Measurements from ENCODE around the gene FBXO34.
"Not testable (repeated sequence)": the region's sequence is repeated elsewhere in the genome, so short reads cannot be mapped to it uniquely, and the experiment has no call there.

The FBXO34 gene

GRCh38 chr14:55327179-55327578 is 56.0 kb downstream of the FBXO34 start:
- TF ChIP-seq JUND (IDR thresholded peaks at IDR 0.05; ENCODE audit: low read depth): no peak
- in situ Hi-C loops (cut with HindIII; ENCODE audit: low pct_unique_long_range_greater_than_20kb, low sequenced_read_pairs): no loop called here
- no peak for DNase-seq (ENCODE audit: low read depth in 1 of 2, low spot score in 1 of 2)

- DNase-seq (ENCODE audit: low read depth in 1 of 2, low spot score in 1 of 2): no peak
- in situ Hi-C loops (cut with HindIII; ENCODE audit: low pct_unique_long_range_greater_than_20kb, low sequenced_read_pairs): no loop called here
- TF ChIP-seq JUND (IDR thresholded peaks at IDR 0.05; ENCODE audit: low read depth): no peak
These were observed 57.1 kb downstream of the FBXO34 start for GRCh38 chr14:55328317-55328716.

- no peak for DNase-seq (ENCODE audit: low read depth in 1 of 2, low spot score in 1 of 2)
- TF ChIP-seq JUND (IDR thresholded peaks at IDR 0.05; ENCODE audit: low read depth): no peak
These were observed 58.9 kb downstream of the FBXO34 start for GRCh38 chr14:55329999-55330710.

GRCh38 chr14:55332654-55333570 is 61.7 kb downstream of the FBXO34 start:
- DNase-seq (ENCODE audit: low read depth in 1 of 2, low spot score in 1 of 2): no peak
- in situ Hi-C loops (cut with HindIII; ENCODE audit: low pct_unique_long_range_greater_than_20kb, low sequenced_read_pairs): no loop called here
- TF ChIP-seq JUND (IDR thresholded peaks at IDR 0.05; ENCODE audit: low read depth): no peak

More at GRCh38 chr14:55329999-55330710, 58.9 kb downstream of the FBXO34 start:
- in situ Hi-C loops (cut with HindIII; ENCODE audit: low pct_unique_long_range_greater_than_20kb, low sequenced_read_pairs): no loop called here

- peak in 1 of 2 experiments; percentile 32 for DNase-seq (ENCODE audit: low read depth in 1 of 2, low spot score in 1 of 2)
- peak; percentile 44; the same call in 1 of the 2 replicates for TF ChIP-seq JUND (IDR thresholded peaks at IDR 0.05; ENCODE audit: low read depth)
- in situ Hi-C loops (cut with HindIII; ENCODE audit: low pct_unique_long_range_greater_than_20kb, low sequenced_read_pairs): no loop called here
These were observed 62.7 kb downstream of the FBXO34 start for GRCh38 chr14:55333711-55334485.

- peak in 1 of 2 experiments; percentile 79 for DNase-seq (ENCODE audit: low read depth in 1 of 2, low spot score in 1 of 2)
- in situ Hi-C loops (cut with HindIII; ENCODE audit: low pct_unique_long_range_greater_than_20kb, low sequenced_read_pairs): no loop called here
These were observed 64.9 kb downstream of the FBXO34 start for GRCh38 chr14:55336162-55336561.

GRCh38 chr14:55336691-55337090 is 65.5 kb downstream of the FBXO34 start:
- in situ Hi-C loops (cut with HindIII; ENCODE audit: low pct_unique_long_range_greater_than_20kb, low sequenced_read_pairs): no loop called here
- no peak for TF ChIP-seq JUND (IDR thresholded peaks at IDR 0.05; ENCODE audit: low read depth)

More at GRCh38 chr14:55336162-55336561, 64.9 kb downstream of the FBXO34 start:
- TF ChIP-seq JUND (IDR thresholded peaks at IDR 0.05; ENCODE audit: low read depth): no peak

GRCh38 chr14:55339770-55340169 is 68.5 kb downstream of the FBXO34 start:
- in situ Hi-C loops (cut with HindIII; ENCODE audit: low pct_unique_long_range_greater_than_20kb, low sequenced_read_pairs): no loop called here
- DNase-seq (ENCODE audit: low read depth in 1 of 2, low spot score in 1 of 2): peak in 1 of 2 experiments; percentile 50
- TF ChIP-seq JUND (IDR thresholded peaks at IDR 0.05; ENCODE audit: low read depth): no peak

More at GRCh38 chr14:55336691-55337090, 65.5 kb downstream of the FBXO34 start:
- DNase-seq (ENCODE audit: low read depth in 1 of 2, low spot score in 1 of 2): no peak

- DNase-seq (ENCODE audit: low read depth in 1 of 2, low spot score in 1 of 2): no peak
- no peak for TF ChIP-seq JUND (IDR thresholded peaks at IDR 0.05; ENCODE audit: low read depth)
- in situ Hi-C loops (cut with HindIII; ENCODE audit: low pct_unique_long_range_greater_than_20kb, low sequenced_read_pairs): no loop called here
These were observed 69.3 kb downstream of the FBXO34 start for GRCh38 chr14:55340482-55340881.

GRCh38 chr14:55341781-55342180 is 70.6 kb downstream of the FBXO34 start:
- no peak for DNase-seq (ENCODE audit: low read depth in 1 of 2, low spot score in 1 of 2)
- no peak for TF ChIP-seq JUND (IDR thresholded peaks at IDR 0.05; ENCODE audit: low read depth)
- in situ Hi-C loops (cut with HindIII; ENCODE audit: low pct_unique_long_range_greater_than_20kb, low sequenced_read_pairs): no loop called here

GRCh38 chr14:55344582-55345163 is 73.5 kb downstream of the FBXO34 start:
- DNase-seq (ENCODE audit: low read depth in 1 of 2, low spot score in 1 of 2); in situ Hi-C loops (cut with HindIII; ENCODE audit: low pct_unique_long_range_greater_than_20kb, low sequenced_read_pairs): not testable (repeated sequence)

GRCh38 chr14:55347040-55347439 is 75.8 kb downstream of the FBXO34 start:
- TF ChIP-seq JUND (IDR thresholded peaks at IDR 0.05; ENCODE audit: low read depth): no peak
- DNase-seq (ENCODE audit: low read depth in 1 of 2, low spot score in 1 of 2): no peak

More at GRCh38 chr14:55347040-55347439, 75.8 kb downstream of the FBXO34 start:
- in situ Hi-C loops (cut with HindIII; ENCODE audit: low pct_unique_long_range_greater_than_20kb, low sequenced_read_pairs): no loop called here
